GM12878 (cell line): ENCODE data around the gene AIG1. TPM values are rescaled to one million over a fixed set of nuclear protein-coding genes. Genes with fewer than 3 reads are reported as not detected.

Source experiments
- ATAC-seq: fragments of 200-7000 bp; cut with Tn5 transposase; 3 replicates; pipeline ENCODE4 v1.9.1; 2020; ENCODE audit warnings: mild to moderate bottlenecking, moderate library complexity
- BruUV-seq: library from RNA; stranded (reverse); fragments of 400-500 nt; replicated peaks from 2 replicates; lab custom pipeline; 2021; lab: Mats Ljungman, UMichigan
- CTCF ChIA-PET: fragments of 300-600 bp; sonication (Branson Sonifier 250); formaldehyde crosslinking; extraction: SDS; loops from one replicate; lab custom pipeline; 2021; ENCODE audit warnings: inconsistent platforms; lab: Yijun Ruan, JAX
- POLR2A ChIA-PET: fragments of 350-600 bp; formaldehyde crosslinking; extraction: SDS; loops from one replicate; lab custom pipeline; 2021; ENCODE audit warnings: inconsistent platforms; lab: Charles Lee
- RAD21 ChIA-PET: fragments of 300-600 bp; sonication (Branson Sonifier 250); formaldehyde crosslinking; loops from one replicate; lab custom pipeline; 2023; ENCODE audit warnings: antibody characterized with exemption; ENCODE audit not compliant: unreplicated experiment; lab: Charles Lee
- SMC1A ChIA-PET: fragments of 300-600 bp; sonication (Branson Sonifier 250); formaldehyde crosslinking; loops from one replicate; lab custom pipeline; 2023; ENCODE audit not compliant: unreplicated experiment, uncharacterized antibody; lab: Charles Lee
- DNase-seq: peaks from one replicate; pipeline ENCODE4 v3.0.0-alpha.2; 2011; ENCODE audit warnings: low read depth, low spot score
- FAIRE-seq: peaks from 3 replicates; lab custom pipeline; 2011; peaks lifted over from hg19 to GRCh38; lab: Jason Lieb, UNC
- H2AFZ ChIP-seq: 2 replicates; pipeline ENCODE4 v1.6.0; 2011; ENCODE audit warnings: low read depth, low read length, control low read depth; ENCODE audit not compliant: control insufficient read depth
- H3K27ac ChIP-seq: 2 replicates; pipeline ENCODE4 v1.5.1; 2011; ENCODE audit warnings: control low read depth; ENCODE audit not compliant: control insufficient read depth, insufficient read depth
- H3K27me3 ChIP-seq, 2 experiments: replicated peaks in 1 of 2; 2 replicates each; pipeline versions ENCODE4 v1.6.0 to v1.6.1; 2011; ENCODE audit warnings: low read length in 1 of 2; ENCODE audit not compliant: control insufficient read depth in 2 of 2, insufficient read depth in 2 of 2
- H3K36me3 ChIP-seq, 2 experiments: 2 replicates each; pipeline ENCODE4 v1.5.1; 2011; ENCODE audit warnings: low read length in 1 of 2; ENCODE audit not compliant: control insufficient read depth in 2 of 2, insufficient read depth in 2 of 2
- H3K4me1 ChIP-seq: 2 replicates; pipeline ENCODE4 v1.6.1; 2011; ENCODE audit warnings: mild to moderate bottlenecking, low read length, moderate library complexity, mixed read lengths; ENCODE audit not compliant: control insufficient read depth, insufficient read depth
- H3K4me2 ChIP-seq: 2 replicates; pipeline ENCODE4 v1.6.0; 2011; ENCODE audit warnings: control low read depth; ENCODE audit not compliant: control insufficient read depth, insufficient read depth
- H3K4me3 ChIP-seq: fragments of 200-600 bp; sonication (generic); 2 replicates; pipeline ENCODE4 v1.5.1; 2016
- H3K79me2 ChIP-seq: 2 replicates; pipeline ENCODE4 v1.6.0; 2011; ENCODE audit warnings: low read length; ENCODE audit not compliant: control insufficient read depth, insufficient read depth
- H3K9ac ChIP-seq: 2 replicates; pipeline ENCODE4 v1.8.0; 2011; ENCODE audit warnings: low read length, control low read depth, mixed read lengths; ENCODE audit not compliant: control insufficient read depth, insufficient read depth
- H3K9me3 ChIP-seq: replicated peaks from 3 replicates; pipeline ENCODE4 v1.5.1; 2011; ENCODE audit warnings: mild to moderate bottlenecking, low read length; ENCODE audit not compliant: control insufficient read depth, insufficient read depth
- H4K20me1 ChIP-seq: 2 replicates; pipeline ENCODE4 v1.6.0; 2011; ENCODE audit not compliant: control insufficient read depth, insufficient read depth
- BHLHE40 ChIP-seq, 2 experiments: fragments of 450-650 bp in 1 of 2; IDR thresholded peaks; 2 replicates each; pipeline ENCODE4 v1.6.1; 2011 to 2017; ENCODE audit warnings: low read depth in 2 of 2, borderline replicate concordance in 1 of 2, improper control_type of control experiment in 1 of 2, low read length in 1 of 2, mild to moderate bottlenecking in 1 of 2
- CHD4 ChIP-seq: fragments of 200-600 bp; sonication (generic); IDR thresholded peaks from 2 replicates; pipeline ENCODE4 v1.6.1; 2016; ENCODE audit warnings: mild to moderate bottlenecking
- CTCF ChIP-seq, 3 experiments: IDR thresholded peaks in 2 of 3; conservative IDR thresholded peaks in 1 of 3; 2 replicates each; pipeline ENCODE4 v1.5.1; 2011; ENCODE audit warnings: low read depth in 3 of 3, low read length in 3 of 3, mild to moderate bottlenecking in 3 of 3, control low read depth in 2 of 3, moderate library complexity in 2 of 3, inconsistent platforms in 1 of 3, mixed read lengths in 1 of 3; ENCODE audit not compliant: control insufficient read depth in 2 of 3, insufficient read depth in 1 of 3; ENCODE audit errors: extremely low read depth in 1 of 3
- ETV6 ChIP-seq, 2 experiments: fragments of 450-650 bp in 1 of 2; IDR thresholded peaks in 1 of 2; conservative IDR thresholded peaks in 1 of 2; 2 replicates each; pipeline ENCODE4 v1.6.1; 2014; ENCODE audit warnings: antibody characterized with exemption in 1 of 2, borderline replicate concordance in 1 of 2, low read depth in 1 of 2, mild to moderate bottlenecking in 1 of 2, moderate library complexity in 1 of 2
- IRF4 ChIP-seq: IDR thresholded peaks from 2 replicates; pipeline ENCODE4 v1.6.1; 2011; ENCODE audit warnings: low read depth, low read length
- LARP7 ChIP-seq: fragments of 450-650 bp; IDR thresholded peaks from 2 replicates; pipeline ENCODE4 v1.6.1; 2017; ENCODE audit warnings: mild to moderate bottlenecking
- MXI1 ChIP-seq: fragments of 150-350 bp; IDR thresholded peaks from 2 replicates; pipeline ENCODE4 v1.6.1; 2011; ENCODE audit warnings: low read depth, mild to moderate bottlenecking, inconsistent platforms, low read length, improper control_type of control experiment
- MYB ChIP-seq: fragments of 150-350 bp; IDR thresholded peaks from 2 replicates; pipeline ENCODE4 v1.6.1; 2014; ENCODE audit warnings: mild to moderate bottlenecking, low read depth, low read length, borderline replicate concordance
- PAX5 ChIP-seq: IDR thresholded peaks from 2 replicates; pipeline ENCODE4 v1.6.1; 2011; ENCODE audit warnings: low read depth, low read length, borderline replicate concordance
- RAD21 ChIP-seq: IDR thresholded peaks from 2 replicates; pipeline ENCODE4 v1.6.1; 2011; ENCODE audit warnings: mild to moderate bottlenecking, low read depth, low read length, moderate library complexity; ENCODE audit not compliant: insufficient read depth
- SMC3 ChIP-seq: IDR thresholded peaks from 2 replicates; pipeline ENCODE4 v1.6.1; 2011; ENCODE audit warnings: low read length, improper control_type of control experiment, borderline replicate concordance
- USF2 ChIP-seq: IDR thresholded peaks from 2 replicates; pipeline ENCODE4 v1.6.1; 2011; ENCODE audit warnings: low read depth, low read length, improper control_type of control experiment, borderline replicate concordance
- ZNF217 ChIP-seq: fragments of 450-650 bp; IDR thresholded peaks from 2 replicates; pipeline ENCODE4 v1.6.1; 2017; ENCODE audit warnings: antibody characterized with exemption, mild to moderate bottlenecking
- in situ Hi-C: fragments of 300-500 bp; cut with MboI; formaldehyde crosslinking; loops from 9 replicates; pipeline ENCODE4 v1.14.3; 2018; ENCODE audit warnings: mixed read lengths
- intact Hi-C: fragments of 100-400 bp; cut with micrococcal nuclease; formaldehyde crosslinking; loops from one replicate; pipeline ENCODE4 v1.14.2; 2022; ENCODE audit not compliant: unreplicated experiment
- polyA plus RNA-seq, 11 experiments: library from polyadenylated mRNA; depleted of rRNA in 4 of 11; unstranded in 6 of 11; stranded (reverse) in 5 of 11; fragments of >200 nt; fragmentation: Nextera tagmentation in 4 of 11; fragmentation: Illumina TruSeq in 1 of 11; extraction: Ambion mirVana in 4 of 11; extraction: Trizol in 1 of 11; gene quantifications; 1 replicate in 1 of 11; 2 replicates in 10 of 11; pipeline versions ENCODE4 v1.2.1 to v1.2.3, GENCODE V29; 2011 to 2016; ENCODE audit warnings: inconsistent platforms in 2 of 11, missing spikeins in 2 of 11, low read depth in 1 of 11
- total RNA-seq, 4 experiments: library from RNA; depleted of rRNA in 3 of 4; stranded (reverse); fragments of >200 nt in 3 of 4; fragmentation: Illumina TruSeq in 1 of 4; extraction: Trizol in 1 of 4; gene quantifications; 2 replicates each; pipeline versions ENCODE4 v1.2.1 to v1.2.3, GENCODE V29; 2013 to 2021
- TF ChIP-seq, protein P1 (sequence below): fragments of 450-650 bp; IDR thresholded peaks from 2 replicates; pipeline ENCODE4 v1.6.1; 2017; ENCODE audit warnings: mild to moderate bottlenecking, moderate library complexity
- TF ChIP-seq, protein P2 (sequence below): IDR thresholded peaks from 2 replicates; pipeline ENCODE4 v1.6.1; 2011; ENCODE audit warnings: low read depth, mild to moderate bottlenecking, low read length, moderate library complexity, borderline replicate concordance; ENCODE audit errors: extremely low read depth

The AIG1 gene
- total and polyA plus RNA-seq, 10 of the 15 experiments (the other 5 are each of a cell fraction or from before 2014, with no cell fraction given) = 27.0 to 74.5 (median 36.4) TPM

DNA sequence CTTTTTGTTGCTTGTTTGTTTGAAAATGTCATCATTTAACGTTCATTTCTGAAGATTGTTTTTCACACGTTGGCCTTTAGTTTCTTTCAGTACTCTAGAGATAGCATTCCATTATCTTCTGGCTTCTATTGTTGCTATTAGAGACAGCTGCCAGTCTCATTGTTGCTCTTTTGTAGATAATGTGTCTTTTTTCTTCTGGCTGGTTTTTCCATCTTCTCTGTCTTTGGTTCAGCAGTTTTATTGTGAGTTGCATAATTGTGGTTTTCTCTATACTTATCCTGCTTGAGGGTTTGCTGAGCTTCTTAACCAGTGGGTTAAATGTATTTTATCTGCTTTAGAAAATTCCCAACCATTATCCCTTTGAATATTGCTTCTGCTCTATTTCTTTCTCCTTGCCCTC, 23.2 kb upstream of the AIG1 start (continued):
- TF ChIP-seq PAX5 = no peak
- no peak for TF ChIP-seq ETV6 (conservative IDR thresholded peaks at IDR 0.05 in 1 of 2, IDR thresholded peaks at IDR 0.05 in 1 of 2; ENCODE audit: borderline replicate concordance in 1 of 2, low read depth in 1 of 2)
- TF ChIP-seq, protein P1, sequence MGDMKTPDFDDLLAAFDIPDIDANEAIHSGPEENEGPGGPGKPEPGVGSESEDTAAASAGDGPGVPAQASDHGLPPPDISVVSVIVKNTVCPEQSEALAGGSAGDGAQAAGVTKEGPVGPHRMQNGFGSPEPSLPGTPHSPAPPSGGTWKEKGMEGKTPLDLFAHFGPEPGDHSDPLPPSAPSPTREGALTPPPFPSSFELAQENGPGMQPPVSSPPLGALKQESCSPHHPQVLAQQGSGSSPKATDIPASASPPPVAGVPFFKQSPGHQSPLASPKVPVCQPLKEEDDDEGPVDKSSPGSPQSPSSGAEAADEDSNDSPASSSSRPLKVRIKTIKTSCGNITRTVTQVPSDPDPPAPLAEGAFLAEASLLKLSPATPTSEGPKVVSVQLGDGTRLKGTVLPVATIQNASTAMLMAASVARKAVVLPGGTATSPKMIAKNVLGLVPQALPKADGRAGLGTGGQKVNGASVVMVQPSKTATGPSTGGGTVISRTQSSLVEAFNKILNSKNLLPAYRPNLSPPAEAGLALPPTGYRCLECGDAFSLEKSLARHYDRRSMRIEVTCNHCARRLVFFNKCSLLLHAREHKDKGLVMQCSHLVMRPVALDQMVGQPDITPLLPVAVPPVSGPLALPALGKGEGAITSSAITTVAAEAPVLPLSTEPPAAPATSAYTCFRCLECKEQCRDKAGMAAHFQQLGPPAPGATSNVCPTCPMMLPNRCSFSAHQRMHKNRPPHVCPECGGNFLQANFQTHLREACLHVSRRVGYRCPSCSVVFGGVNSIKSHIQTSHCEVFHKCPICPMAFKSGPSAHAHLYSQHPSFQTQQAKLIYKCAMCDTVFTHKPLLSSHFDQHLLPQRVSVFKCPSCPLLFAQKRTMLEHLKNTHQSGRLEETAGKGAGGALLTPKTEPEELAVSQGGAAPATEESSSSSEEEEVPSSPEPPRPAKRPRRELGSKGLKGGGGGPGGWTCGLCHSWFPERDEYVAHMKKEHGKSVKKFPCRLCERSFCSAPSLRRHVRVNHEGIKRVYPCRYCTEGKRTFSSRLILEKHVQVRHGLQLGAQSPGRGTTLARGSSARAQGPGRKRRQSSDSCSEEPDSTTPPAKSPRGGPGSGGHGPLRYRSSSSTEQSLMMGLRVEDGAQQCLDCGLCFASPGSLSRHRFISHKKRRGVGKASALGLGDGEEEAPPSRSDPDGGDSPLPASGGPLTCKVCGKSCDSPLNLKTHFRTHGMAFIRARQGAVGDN = no peak

DNA sequence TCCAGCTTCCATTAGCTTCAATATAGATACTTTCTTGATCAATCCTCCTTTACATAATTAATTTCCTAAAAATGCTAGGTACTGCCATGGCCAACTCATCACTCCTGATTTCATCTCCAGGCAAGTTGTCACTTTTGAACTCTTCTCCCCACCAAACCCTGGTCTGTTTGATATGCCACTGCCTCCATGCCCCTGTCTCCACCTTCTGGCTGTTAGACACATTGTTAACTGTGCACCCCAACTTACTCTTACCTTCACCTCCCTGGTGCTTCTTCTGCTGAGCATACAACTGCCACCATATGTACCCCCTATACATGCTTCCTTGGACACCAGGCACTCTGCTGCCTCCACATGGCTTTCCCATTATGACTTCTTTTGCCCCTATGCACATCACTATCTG, 21.9 kb upstream of the AIG1 start:
- RAD21 ChIA-PET = interaction anchor here (0.7 kb wide), 1 partner anchor 12 kb away, joined by 3 read pairs; no protein-coding TSS in a partner anchor
- no peaks in the 10 kb centered on the region for H3K36me3 ChIP-seq
- peaks cover 0 to 2% of the 10 kb centered on the region in 2 experiments; a peak in 1 of 4 replicates for H3K27me3 ChIP-seq
- FAIRE-seq (no peak), DNase-seq (no peak), ATAC-seq (peak; percentile 69)
- H3K79me2 ChIP-seq = no peaks in the 10 kb centered on the region
- H3K9me3 ChIP-seq = no peaks in the 10 kb centered on the region; the same call in 2 of the 3 replicates
- H4K20me1 ChIP-seq = no peaks in the 10 kb centered on the region
- no peak overlapping the region for H2AFZ ChIP-seq
- H3K4me1 ChIP-seq = peaks cover 14% of the 10 kb centered on the region
- SMC1A ChIA-PET = interaction anchor here (1.0 kb wide), 1 partner anchor 24 kb away, joined by 3 read pairs; no protein-coding TSS in a partner anchor
- no peak overlapping the region for H3K4me3 ChIP-seq
- CTCF ChIA-PET = interaction anchor here (1.0 to 1.1 kb wide), 2 partner anchors 13 to 345 kb away, joined by 3 to 4 read pairs; no protein-coding TSS in a partner anchor
- in situ Hi-C loops (loop anchor here (5.0 kb wide), 1 partner anchor 347 kb away; no protein-coding TSS in a partner anchor), intact Hi-C loops (loop anchor here (5.0 kb wide), 1 partner anchor 92 kb away; the partner anchor contains the start of gene HIVEP2)
- POLR2A ChIA-PET = interaction anchor here (0.5 kb wide), 1 partner anchor 17 kb away, joined by 3 read pairs; no protein-coding TSS in a partner anchor
- no peak overlapping the region for H3K4me2 ChIP-seq
- no peak overlapping the region for H3K27ac ChIP-seq
- BruUV-seq = no TSS peak
- H3K9ac ChIP-seq = no peak overlapping the region
- TF ChIP-seq CHD4 (no peak), MYB (no peak), ZNF217 (no peak), MXI1 (no peak), CTCF (IDR thresholded peaks at IDR 0.05 in 2 of 3, conservative IDR thresholded peaks at IDR 0.05 in 1 of 3; ENCODE audit: control insufficient read depth in 2 of 3, extremely low read depth in 1 of 3, insufficient read depth in 1 of 3, low read depth in 3 of 3, low read length in 3 of 3) (peak; percentile 20 to 29 (median 28); a peak in 4 of 6 replicates), IRF4 (no peak), RAD21 (peak; percentile 35), LARP7 (no peak), SMC3 (peak; percentile 27; the same call in 1 of the 2 replicates), USF2 (no peak), BHLHE40 (IDR thresholded peaks at IDR 0.05; ENCODE audit: borderline replicate concordance in 1 of 2, low read depth in 2 of 2, low read length in 1 of 2) (no peak)
- TF ChIP-seq, protein P2, sequence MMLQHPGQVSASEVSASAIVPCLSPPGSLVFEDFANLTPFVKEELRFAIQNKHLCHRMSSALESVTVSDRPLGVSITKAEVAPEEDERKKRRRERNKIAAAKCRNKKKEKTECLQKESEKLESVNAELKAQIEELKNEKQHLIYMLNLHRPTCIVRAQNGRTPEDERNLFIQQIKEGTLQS = no peak
